Measurements from ENCODE around the gene MICA. TPM values are rescaled to one million over a fixed set of nuclear protein-coding genes. Genes with fewer than 3 reads are reported as not detected.
A peak's percentile ranks its signal among the peaks of the same experiment; 100 is the strongest.
"Not testable (repeated sequence)": the region's sequence is repeated elsewhere in the genome, so short reads cannot be mapped to it uniquely, and the experiment has no call there.

The MICA gene
- polyA plus RNA-seq, 2 of the 4 experiments (the other 2 are of a cell fraction), result 20.5 to 22.8 TPM

GRCh38 chr6:31452859-31453258, 49.5 kb downstream of the MICA start (continued):
- TF ChIP-seq REST (IDR thresholded peaks at IDR 0.05) (no peak), EP300 (IDR thresholded peaks at IDR 0.05) (no peak), CHD4 (IDR thresholded peaks at IDR 0.05; ENCODE audit: borderline replicate concordance) (no peak), BHLHE40 (IDR thresholded peaks at IDR 0.05; ENCODE audit: low read depth, low read length) (no peak), RCOR1 (IDR thresholded peaks at IDR 0.05; ENCODE audit: low read depth, low read length) (no peak)

- Histone ChIP-seq H3K4me1 (no peaks in the 10 kb centered on the region), H3K9me3 (peaks cover 6% of the 10 kb centered on the region; the same call in 1 of the 3 replicates), H3K4me3 (no peak overlapping the region), H3K4me2 (no peak overlapping the region), H3K27ac (no peak overlapping the region)
- ATAC-seq (no peak), DNase-seq (ENCODE audit: low read depth in 1 of 2, low spot score in 1 of 2) (no peak), FAIRE-seq (no peak)
- TF ChIP-seq KDM5A (IDR thresholded peaks at IDR 0.05) (no peak), MAZ (IDR thresholded peaks at IDR 0.05; ENCODE audit: borderline replicate concordance, low read depth, low read length) (no peak), BCL3 (IDR thresholded peaks at IDR 0.05) (no peak), ZSCAN20 (CRISPR knock-in tag; IDR thresholded peaks at IDR 0.05) (no peak), RCOR1 (IDR thresholded peaks at IDR 0.05; ENCODE audit: low read depth, low read length) (no peak), CBX2 (IDR thresholded peaks at IDR 0.05; ENCODE audit: borderline replicate concordance, low read depth) (no peak), ZNF302 (CRISPR knock-in tag; IDR thresholded peaks at IDR 0.05) (no peak), NPAS2 (CRISPR knock-in tag; IDR thresholded peaks at IDR 0.05; ENCODE audit: borderline replicate concordance) (no peak), ZC3H11A (IDR thresholded peaks at IDR 0.05) (no peak), HOXB5 (CRISPR knock-in tag; IDR thresholded peaks at IDR 0.05) (no peak)
- 4% methylated on average over 2 of the region's 2 CpGs for whole genome bisulfite sequencing (ENCODE audit: missing lambda C conversion rate)
- POLR2A ChIA-PET, result no interaction called here
- CTCF ChIA-PET, result no interaction called here
Observed at GRCh38 chr6:31453259-31453658, 49.9 kb downstream of the MICA start.

GRCh38 chr6:31459864-31460263, 56.5 kb downstream of the MICA start:
- POLR2A ChIA-PET; H3K4me2 ChIP-seq; H3K9me3 ChIP-seq; H3K27ac ChIP-seq; FAIRE-seq; DNase-seq (ENCODE audit: low read depth in 1 of 2, low spot score in 1 of 2); ATAC-seq; H3K4me3 ChIP-seq; H3K4me1 ChIP-seq: not testable (repeated sequence)
- 39% methylated on average over 4 of the region's 5 CpGs for WGBS (ENCODE audit: missing lambda C conversion rate)
- CTCF ChIA-PET, result interaction anchor here (0.6 kb wide), 1 partner anchor 232 kb away, joined by 3 read pairs; no protein-coding TSS in a partner anchor

GRCh38 chr6:31460361-31461025, 57.1 kb downstream of the MICA start:
- peaks cover 7% of the 10 kb centered on the region for H3K4me1 ChIP-seq
- ChIA-PET CTCF (no interaction called here), POLR2A (no interaction called here)
- no peak overlapping the region for H3K27ac ChIP-seq
- no peak overlapping the region for H3K4me3 ChIP-seq
- no peak for FAIRE-seq
- 93% methylated on average over 5 of the region's 5 CpGs for WGBS (ENCODE audit: missing lambda C conversion rate)
- ATAC-seq, result no peak
- TF ChIP-seq ZC3H11A (IDR thresholded peaks at IDR 0.05) (peak; percentile 55), KDM5A (IDR thresholded peaks at IDR 0.05) (no peak), RCOR1 (IDR thresholded peaks at IDR 0.05; ENCODE audit: low read depth, low read length) (no peak), MAX (IDR thresholded peaks at IDR 0.05) (no peak), RAD21 (conservative IDR thresholded peaks at IDR 0.05 in 1 of 2, IDR thresholded peaks at IDR 0.05 in 1 of 2) (no peak)
- no peaks in the 10 kb centered on the region for H3K9me3 ChIP-seq
- no peak overlapping the region for H3K4me2 ChIP-seq
- DNase-seq (ENCODE audit: low read depth in 1 of 2, low spot score in 1 of 2), result no peak
